ENCODE data around the gene PTRH1.
A peak's percentile ranks its signal among the peaks of the same experiment; 100 is the strongest.

The PTRH1 gene

DNA sequence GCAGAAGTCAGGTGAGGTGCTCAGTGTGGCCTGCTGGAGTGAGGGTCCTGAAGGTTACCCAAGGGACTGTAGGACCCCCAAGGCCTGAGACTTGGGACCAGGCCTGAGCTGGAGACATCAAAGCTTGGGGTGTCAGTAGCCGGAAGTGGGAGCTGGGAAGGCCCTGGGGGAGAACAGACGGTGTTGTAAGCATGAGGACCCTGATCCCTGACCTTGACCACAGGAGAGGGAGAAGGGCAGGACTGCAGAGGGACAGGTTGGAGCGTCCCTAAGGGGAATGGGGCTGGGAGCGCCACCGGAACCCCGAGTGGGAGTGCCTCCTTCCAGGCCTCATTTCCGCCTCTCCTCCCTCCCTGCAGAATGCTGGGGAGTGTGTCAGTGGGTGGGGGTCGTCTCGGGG, 949 bp upstream of the PTRH1 start:
- DNase-seq: no peak

DNA sequence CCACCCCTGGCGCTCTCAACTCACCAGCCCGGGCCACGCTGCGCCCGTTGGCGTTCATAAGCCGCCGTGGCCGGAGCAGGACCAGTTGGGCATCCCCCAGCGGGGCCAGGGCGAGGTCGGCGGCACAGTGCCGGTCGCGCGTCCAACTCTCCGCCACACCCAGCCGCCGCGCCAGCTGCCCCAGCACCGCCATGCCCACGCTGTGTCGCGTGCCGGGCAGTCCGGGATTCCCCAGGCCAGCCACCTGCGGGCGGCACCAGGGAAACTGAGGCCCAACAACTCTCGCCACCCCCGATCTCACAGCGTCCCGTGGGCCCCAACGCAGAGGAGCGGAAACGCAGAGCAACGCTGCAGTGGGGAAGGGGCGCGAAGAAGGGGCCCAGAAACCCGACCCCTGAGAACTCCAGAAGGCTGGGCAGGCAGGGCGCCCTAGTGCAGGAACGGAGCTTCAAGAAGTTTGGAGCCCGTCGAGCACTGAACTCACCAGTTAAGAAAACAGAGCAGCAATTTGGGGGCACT, 453 bp downstream of the PTRH1 start:
- no peak for DNase-seq

DNA sequence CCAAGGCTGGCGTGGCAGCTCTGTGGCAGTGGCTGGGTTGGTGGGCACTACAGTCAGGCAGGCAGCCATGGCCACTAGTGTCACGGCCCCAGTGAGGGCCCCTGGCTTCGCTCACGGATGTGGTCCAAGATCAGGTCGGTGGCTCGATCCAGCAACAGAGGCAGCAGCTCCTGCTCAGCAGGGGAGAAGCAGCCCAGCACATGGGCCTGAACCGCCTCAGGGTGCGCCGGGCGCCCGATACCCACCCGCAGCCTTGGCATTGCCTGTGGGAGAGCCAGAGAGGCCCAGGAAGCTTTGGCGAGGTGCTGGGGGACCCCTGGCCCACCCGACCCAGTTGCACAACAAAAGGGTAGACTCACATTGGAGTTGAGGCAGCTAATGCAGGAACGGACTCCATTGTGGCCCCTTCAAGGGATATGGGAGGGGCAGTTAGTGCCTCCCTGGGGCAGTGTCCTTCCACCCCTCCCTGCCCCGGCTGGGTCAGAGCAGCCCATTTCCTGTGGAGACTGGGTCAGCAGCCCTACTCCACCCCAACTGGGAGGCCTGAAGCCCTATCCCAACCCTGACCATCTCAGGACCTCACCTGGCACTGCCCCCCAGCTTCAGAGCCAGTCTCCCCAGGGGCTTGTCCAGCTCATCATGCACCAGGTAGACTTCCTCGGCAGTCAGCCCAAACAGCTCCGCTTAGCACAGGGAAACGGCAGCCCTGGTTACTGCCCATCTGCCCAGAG, 1.3 kb downstream of the PTRH1 start:
- DNase-seq: no peak

DNA sequence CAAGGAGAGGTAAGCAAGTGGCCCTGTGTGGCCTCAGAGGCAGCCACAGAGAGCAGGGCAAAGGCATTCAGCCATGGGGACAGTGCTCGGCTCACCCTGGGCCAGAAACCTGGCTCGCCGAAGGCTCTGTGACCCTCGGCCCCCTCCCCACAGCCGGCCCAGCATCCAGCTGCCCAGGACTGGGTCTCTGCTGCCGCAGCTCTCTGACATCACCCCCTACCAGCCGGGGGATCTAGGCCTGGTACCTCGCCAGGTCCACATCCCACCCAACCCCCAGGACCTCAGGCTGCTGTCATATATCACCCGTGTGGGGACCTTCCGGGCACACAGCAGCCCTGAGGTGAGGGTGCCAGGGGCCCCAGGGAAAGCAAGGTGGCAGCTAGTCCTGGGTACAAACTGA, 2.6 kb downstream of the PTRH1 start:
- no peak for DNase-seq

DNA sequence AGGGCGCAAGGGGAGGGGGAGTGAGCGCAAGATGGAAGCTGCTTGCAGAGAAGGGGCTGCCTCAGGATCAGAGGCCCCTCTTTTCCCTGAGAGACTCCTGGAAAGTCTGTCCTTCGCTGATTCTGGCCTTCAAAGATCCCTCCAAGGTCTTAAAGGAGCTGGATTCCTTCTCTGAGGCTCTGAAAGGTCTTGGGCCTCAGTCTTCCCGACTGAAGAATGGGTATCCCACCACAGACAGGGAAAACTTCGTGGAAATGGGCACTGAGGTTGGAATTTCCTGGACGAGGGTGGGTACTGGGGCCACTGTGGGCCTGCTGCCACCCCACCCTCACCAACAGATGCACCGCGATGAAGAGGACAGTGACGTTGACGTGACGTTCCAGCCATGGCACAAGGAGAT, 3.1 kb downstream of the PTRH1 start:
- no peak for DNase-seq

DNA sequence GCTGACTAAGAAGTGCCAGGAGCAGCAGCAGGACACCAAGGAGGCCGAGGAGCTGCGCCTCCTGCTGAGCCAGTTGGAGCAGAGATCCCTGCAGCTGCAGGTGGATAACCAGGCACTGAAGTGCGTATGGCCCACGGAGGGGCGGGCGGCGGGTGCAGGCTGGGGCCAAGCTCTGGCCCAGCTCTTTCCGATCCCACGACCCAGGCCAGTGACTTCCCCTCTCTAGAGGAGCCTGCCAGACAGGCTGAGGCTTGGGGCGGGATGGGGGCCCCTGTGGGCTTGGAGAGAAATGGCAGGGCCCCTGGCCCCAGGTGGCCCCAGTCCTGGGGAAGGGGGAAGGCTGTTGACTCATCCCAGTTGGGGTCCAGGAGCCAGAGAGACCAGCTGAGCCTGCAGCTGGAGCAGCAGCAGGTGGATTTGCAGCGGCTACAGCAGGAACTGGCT, 3.6 kb downstream of the PTRH1 start:
- DNase-seq: no peak

DNA sequence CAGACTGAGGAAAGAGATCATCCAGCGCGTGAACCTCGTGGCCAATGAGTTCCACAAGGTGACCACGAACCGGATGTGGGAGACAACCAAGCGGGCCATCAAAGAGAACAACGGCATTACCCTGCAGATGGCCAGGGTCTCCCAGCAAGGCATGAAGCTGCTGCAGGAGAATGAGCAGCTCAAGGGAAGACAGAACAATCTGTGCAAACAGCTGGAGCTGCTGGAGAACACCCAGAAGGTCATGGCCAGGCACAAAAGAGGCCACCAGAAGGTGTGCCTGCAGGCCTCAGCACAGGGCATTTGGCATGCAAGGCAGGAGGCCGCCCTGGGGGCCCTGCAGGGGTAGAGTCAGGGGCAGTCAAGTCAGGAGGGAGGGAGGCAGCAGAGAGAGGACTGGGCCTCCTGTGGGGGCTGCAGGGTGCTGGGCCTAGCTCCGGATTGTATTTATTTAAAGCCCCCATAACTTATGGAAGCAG, 4.2 kb downstream of the PTRH1 start:
- DNase-seq: peak; percentile 20

DNA sequence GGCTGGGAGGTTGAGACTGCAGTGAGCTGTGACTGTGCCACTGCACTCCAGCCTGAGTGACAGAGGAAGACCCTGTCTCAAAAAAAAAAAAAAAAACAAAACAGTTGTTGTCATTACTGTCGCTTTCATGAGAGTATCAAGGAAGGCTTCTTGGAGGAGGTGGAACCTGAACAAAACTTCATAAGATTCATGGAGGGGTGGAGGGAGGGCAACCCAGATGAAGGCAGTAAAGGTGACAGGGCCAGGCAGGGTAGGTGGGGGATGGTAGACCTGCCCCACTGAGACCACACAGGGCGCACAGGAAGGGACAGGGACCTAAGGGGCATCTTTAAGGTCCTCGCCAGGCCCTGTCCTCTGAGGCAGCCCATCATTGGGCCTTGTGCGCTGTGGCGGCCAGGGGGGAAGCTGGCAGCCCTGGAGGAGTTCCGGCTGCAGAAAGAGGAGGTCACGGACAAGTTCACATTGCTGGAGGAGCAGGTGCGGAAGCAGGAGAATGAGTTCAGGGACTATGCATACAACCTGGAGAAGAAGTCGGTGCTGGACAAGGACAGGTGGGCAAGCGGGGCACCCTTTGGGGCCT, 5.2 kb downstream of the PTRH1 start:
- no peak for DNase-seq

DNA sequence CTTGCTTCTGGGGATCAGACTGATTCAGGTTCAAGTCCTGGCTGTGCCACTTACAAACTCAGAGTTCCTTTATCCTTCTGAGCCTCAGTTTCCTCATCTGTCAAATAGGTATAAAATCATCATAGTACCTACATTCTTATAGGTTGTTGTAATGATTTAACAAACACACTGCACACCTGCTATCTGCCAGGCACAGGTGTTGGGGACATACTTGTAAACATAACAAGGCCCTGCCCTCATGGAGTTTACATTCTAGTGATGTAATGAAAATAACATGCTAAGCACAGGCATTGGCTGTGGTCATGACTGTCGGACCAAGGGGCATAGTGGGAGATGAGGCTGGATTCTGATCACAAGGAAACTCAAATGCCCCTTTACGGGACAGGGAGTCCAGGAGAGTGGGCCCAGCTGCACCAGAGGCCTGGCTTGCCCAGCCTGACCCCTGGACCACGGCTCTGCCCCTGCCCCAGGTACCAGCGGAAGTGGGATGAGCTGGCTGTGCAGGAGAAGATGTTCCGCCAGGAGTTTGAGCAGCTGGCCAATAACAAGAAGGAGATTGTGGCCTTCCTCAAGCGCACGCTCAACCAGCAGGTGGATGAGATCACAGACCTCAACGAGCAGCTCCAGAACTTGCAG, 6.4 kb downstream of the PTRH1 start:
- DNase-seq: no peak

DNA sequence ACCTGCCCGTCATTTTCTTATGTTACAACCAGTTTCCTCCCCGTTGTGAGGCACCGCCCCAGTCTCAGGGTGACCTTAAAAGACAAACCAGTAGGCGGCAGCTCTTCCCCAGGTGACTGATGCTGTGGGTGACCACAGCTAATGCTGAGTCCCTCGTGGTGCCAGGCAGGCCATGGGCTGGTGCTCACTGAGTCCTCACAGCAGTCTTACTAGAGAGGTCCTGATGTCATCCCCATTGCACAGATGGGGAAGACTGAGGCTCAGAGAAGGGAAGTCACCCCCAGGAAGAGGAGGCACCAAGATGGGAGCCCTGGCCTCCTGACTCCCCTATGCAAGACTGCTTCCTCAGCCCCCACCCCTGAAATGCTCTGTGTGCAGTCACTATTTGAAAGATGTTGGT, 7.7 kb downstream of the PTRH1 start:
- peak; percentile 35 for DNase-seq

DNA sequence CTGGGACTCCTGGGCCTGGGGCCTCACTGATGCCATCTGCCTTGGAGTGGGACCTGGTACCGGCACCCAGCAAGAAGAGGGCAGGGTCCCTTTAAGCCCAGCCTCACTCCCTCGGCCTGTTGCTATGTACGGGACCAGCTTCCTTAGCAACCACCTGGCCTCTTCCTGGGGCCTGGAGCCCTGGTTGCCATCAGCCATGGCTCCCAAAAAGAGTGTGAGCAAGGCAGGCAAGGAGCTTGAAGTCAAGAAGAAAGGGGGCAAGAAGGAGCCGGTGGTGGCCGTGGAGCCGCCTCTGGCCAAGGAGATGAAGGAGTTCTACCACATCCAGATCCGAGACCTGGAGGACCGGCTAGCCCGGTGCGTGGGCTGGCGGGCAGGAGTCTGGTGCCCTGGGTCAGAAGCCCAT, 8.6 kb downstream of the PTRH1 start, which contains the start of gene CFAP157:
Gene CFAP157 (plus strand): TSS at position 153 of the 406 bp plus-strand sequence. CDS start 44 bp downstream, at position 197.
- no peak for DNase-seq

DNA sequence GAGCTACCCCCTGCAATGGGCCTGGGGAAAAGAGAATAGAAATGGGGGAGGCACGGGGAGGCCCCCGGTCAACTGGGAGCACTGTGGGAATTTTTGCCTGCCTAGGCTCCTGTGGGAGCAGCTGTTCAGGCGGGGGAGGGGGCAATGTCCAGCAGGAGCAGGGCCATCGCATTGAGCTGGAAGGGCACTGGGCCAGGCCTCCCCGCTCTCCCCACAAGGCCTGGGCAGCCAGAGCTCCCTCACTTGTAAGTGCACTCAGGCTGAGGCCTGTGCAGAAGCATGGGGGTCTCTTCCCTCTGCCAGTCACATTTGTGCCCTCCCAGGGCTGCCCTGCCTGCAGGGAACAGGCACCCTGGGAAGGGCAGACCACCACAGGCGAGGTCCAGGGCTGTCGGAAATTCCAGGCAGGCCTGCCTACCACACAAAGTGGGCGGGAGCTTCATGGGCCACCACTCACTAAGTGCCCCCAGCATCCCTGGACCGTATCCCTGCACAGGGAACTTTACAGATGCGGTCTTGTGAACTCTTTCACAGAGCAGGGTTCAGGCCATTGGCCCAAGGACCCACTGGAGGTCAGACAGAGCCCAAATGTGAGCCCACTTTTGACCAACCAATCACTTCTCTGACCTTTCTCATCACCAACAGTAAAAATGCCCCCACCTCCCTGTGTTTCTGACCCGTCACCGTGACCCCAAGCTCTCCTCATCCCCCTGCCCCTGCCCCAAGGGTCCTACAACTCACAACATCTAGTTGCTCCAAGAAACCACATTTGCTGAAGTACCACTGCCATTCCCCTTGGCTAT, 9.7 kb downstream of the PTRH1 start:
- no peak for DNase-seq

DNA sequence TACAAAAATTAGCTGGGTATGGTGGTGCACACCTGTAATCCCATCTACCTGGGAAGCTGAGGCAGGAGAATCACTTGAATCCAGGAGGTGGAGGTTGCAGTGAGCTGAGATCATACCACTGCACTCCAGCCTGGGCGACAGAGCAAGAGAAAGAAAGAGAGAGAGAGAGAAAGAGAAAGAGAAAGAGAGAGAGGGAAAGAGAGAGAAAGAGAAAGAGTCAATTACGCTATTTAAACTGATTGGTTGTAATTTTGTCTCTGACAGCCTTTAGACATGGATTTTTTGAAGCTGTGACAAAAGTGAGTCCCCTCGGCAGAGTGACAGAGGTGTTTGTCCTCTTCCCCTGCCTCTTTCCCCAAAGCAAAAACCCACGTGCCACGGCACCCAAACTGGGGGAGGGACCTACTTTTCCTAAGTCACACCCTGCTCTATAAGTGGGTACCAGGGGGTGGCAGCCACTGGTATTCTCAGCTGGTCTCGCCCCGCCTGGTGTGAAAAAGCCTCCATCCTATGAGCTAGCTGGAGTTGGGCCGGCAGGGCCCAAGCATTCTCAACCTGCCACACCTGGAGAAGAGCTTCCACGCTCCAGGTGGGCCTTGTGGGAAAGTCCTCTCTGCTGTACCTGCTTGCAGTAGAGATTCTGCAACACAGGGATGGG, 12.0 kb downstream of the PTRH1 start:
- DNase-seq: no peak

DNA sequence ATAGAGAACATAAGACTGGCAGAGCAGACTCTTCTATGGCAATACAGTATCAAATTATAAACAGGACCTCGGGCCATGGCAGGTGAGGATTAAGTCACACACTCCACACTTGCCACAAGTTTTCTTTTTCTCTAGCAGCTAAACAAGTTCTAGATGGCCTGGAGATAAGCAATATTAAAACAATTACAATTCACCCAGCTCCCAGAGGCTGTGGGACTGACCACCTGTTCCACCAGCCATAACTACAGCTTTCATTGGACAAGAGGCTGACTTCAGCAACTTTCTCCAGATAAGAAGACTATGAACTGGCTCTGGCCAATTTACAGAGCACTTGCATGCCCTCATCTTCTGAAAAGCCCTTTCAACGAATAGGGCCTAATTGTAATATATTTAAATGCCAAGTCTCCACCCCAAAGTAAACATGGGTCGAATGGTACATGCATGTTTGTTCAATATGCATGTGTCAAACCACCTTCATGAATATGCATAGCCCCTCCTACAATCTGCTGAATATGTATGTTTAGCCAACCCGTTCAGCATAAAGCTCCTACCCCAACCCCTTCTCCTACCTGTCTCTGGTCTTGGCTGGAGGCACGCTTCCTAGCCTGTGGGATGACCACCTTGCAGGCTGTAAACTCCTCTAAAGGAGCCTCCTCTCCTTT, 14.7 kb downstream of the PTRH1 start:
- DNase-seq: no peak

DNA sequence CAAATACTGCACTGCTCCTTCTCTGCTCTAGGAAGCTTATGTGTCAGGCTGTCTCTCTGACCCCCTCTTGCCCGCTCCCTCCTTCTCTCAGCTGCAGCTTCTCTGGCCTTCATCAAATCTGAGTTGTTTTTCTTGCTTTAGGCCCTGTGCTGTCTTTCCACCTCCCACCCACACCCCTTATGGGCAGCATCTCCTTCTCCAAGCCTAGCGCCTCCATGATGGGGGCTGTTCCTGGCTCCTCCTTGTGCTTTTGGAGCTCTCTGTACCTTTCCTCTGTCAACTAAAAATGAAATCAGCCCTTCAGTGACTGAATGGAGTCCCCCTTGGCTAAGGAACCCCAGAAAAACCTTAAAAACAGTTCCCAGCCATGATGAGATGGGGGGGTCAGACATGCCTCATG, 15.3 kb downstream of the PTRH1 start:
- DNase-seq: no peak

DNA sequence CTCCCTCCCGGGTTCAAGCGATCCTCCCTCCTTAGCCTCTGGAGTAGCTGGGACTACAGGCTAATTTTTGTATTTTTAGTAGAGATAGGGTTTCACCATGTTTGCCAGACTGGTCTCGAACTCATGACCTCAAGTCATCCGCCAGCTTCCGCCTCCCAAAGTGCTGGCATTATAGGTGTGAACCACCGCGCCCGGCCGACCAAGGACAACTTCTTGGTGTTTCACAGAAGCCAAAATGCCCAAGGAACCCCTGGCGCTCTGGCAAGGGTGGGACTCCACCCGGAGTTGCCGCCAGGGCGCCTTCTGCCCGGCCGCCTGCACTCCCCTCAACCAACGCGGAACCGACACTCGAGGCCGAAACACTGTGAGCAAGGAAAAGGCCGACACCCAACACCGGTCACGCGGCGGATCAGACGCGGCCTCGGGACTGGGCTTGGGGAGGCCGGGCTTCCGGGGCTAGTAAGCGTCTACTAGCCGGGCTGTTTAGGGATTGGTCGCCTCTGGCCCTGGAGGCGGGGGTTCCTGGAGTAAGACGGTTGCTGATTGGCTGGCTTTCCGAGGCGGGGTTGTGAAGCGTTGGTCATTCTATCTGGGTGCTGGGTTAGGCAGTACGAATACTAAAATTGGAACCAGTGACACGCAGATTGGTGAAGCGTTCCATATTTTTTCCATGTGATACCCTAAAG, 16.3 kb downstream of the PTRH1 start:
- DNase-seq: peak; percentile 93

DNA sequence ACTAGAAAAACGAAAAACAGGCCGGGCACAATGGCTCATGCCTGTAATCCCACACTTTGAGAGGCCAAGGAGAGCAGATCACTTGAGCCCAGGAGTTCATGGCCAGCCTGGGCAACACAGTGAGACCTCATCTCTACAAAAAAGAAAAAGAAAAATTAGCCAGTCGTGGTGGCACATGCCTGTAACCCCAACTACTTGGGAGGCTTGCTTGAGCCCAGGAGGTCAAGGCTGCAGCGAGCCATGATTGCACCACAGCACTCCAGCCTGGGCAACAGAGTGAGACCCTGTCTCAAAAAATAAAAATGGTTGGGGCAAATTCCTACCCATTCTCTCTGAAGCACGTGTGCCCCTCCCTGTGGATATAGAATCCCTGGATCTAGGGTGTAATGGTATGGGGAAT, 17.1 kb downstream of the PTRH1 start:
- no peak for DNase-seq

DNA sequence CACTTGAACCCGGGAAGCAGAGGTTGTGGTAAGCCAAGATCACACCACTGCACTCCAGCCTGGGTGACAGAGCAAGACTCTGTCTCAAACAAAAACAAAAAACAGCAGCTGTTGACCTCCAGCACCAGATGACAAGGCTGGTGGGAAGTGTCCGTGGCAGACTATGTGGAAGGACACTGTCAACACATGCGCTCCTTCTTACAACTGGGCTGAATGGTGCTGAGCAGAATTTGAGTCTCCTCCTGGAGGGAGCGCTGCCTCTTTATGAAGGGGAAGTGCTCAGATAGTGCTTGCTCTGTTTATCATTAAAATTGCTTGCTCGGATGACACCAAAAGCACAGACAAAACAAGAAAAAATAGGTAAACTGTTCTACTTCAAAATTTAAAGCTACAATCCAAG, 17.9 kb downstream of the PTRH1 start:
- no peak for DNase-seq

DNA sequence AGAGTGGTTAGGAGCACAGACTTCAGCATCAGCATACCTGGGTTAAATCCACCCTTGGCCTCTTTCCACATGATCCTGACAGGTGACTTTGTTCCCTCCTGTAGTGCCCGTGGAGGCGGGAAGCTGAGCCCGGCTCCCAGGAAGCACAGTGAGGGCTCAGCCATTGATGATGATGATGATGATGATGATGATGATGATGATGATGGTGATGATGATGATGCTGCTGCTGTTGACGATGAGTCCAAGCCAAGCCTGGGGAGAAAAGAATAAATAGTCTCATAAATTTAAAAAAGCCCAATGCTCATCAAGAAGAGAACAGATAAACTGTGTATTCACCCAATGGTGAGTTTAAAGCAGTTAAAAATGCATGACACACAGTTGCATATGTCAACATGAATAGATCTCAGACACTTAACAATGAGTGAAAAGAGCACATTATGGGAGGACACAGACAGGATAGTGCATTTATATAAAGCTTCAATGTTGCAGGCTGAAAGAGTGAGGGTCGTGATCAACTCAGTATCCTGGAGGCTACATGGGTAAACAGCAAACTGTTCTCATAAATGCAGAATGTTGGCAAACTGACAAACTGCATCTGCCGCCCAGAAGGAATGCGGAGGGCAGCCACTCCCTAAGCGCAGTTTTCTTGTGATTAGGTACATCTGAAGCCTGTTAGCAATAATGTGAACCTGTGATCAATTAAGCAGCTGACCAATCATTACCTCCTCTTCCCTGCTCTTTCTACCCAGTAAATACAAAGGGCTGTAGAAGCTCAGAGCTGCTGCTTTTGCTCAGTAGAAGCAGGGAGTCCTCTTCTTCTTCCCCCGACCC, 20.4 kb downstream of the PTRH1 start:
- no peak for DNase-seq

DNA sequence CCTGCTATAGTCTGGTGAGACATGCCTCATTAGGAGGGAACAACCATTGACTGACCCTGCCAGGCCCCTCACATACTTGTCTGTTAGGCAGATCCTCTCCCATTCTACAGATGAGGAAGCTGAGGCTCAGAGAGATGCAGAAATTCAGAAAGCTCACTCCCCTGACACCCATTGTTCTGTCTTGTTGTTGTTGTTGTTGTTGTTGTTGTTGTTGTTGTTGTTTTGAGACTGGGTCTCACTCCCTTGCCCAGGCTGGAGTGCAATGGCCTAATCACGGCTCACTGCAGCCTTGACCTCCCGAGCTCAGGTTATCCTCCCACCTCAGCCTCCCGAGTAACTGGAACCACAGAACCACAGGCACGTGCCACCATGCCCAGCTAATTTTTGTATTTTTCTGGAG, 21.8 kb downstream of the PTRH1 start:
- no peak for DNase-seq

All from activated CD4-positive, alpha-beta T cell treated with anti-CD3 and anti-CD28 coated beads, Interleukin-2, amount 50 U/mL, for 16 hours (primary cell).